H1 (cell line): ENCODE data around the gene ILK. TPM values are rescaled to one million over a fixed set of nuclear protein-coding genes. Genes with fewer than 3 reads are reported as not detected.

Source experiments
- BACH1 ChIP-seq: IDR thresholded peaks from 2 replicates; pipeline ENCODE4 v1.6.1; 2012; ENCODE audit warnings: low read length, improper control_type of control experiment
- CEBPB ChIP-seq: IDR thresholded peaks from 2 replicates; pipeline ENCODE4 v1.6.1; 2012; ENCODE audit warnings: low read depth, low read length
- CHD7 ChIP-seq: fragments of 300-600 bp; sonication (generic); IDR thresholded peaks from 2 replicates; pipeline ENCODE4 v1.7.1; 2012; ENCODE audit warnings: low read length, moderate library complexity, mild to moderate bottlenecking, inconsistent platforms; ENCODE audit not compliant: insufficient replicate concordance
- CTCF ChIP-seq, 3 experiments: IDR thresholded peaks; 1 replicate in 2 of 3; 2 replicates in 1 of 3; pipeline versions ENCODE4 v1.5.1 to v1.6.1; 2011; ENCODE audit warnings: low read length in 3 of 3, mild to moderate bottlenecking in 3 of 3, inconsistent platforms in 2 of 3, low read depth in 1 of 3, moderate library complexity in 1 of 3; ENCODE audit not compliant: insufficient read depth in 1 of 3; ENCODE audit errors: control extremely low read depth in 1 of 3
- EZH2 ChIP-seq: fragments of 200-600 bp; sonication (generic); IDR thresholded peaks from 2 replicates; pipeline ENCODE4 v1.7.1; 2012; ENCODE audit warnings: low read depth, mild to moderate bottlenecking, moderate library complexity, low read length, inconsistent platforms; ENCODE audit not compliant: severe bottlenecking
- GTF2F1 ChIP-seq: IDR thresholded peaks from 2 replicates; pipeline ENCODE4 v1.6.1; 2012; ENCODE audit warnings: low read depth, low read length, improper control_type of control experiment, borderline replicate concordance
- KDM5A ChIP-seq: fragments of 200-600 bp; IDR thresholded peaks from 2 replicates; pipeline ENCODE4 v1.7.1; 2012; ENCODE audit warnings: mild to moderate bottlenecking, low read length, inconsistent platforms, mixed read lengths
- SIX5 ChIP-seq: IDR thresholded peaks from 2 replicates; pipeline ENCODE4 v1.6.1; 2011; ENCODE audit warnings: mild to moderate bottlenecking, low read depth, low read length
- SP1 ChIP-seq: IDR thresholded peaks from 2 replicates; pipeline ENCODE4 v1.6.1; 2011; ENCODE audit warnings: low read depth, low read length
- polyA plus RNA-seq, 7 experiments: library from polyadenylated mRNA; depleted of rRNA in 3 of 7; stranded (reverse) in 5 of 7; unstranded in 2 of 7; fragments of >200 nt in 5 of 7; fragments of 200-250 nt in 2 of 7; gene quantifications; 1 replicate in 5 of 7; 2 replicates in 1 of 7; 4 replicates in 1 of 7; pipeline versions ENCODE4 v1.2.1 to v1.2.3, GENCODE V29; 2011 to 2013; ENCODE audit warnings: missing spikeins in 2 of 7, mixed read lengths in 2 of 7
- total RNA-seq: library from RNA; stranded (reverse); fragmentation: NEBNext Ultra II Directional; extraction: Animal tissue kit (Norgen Biotek cat#: 25700); gene quantifications from 2 replicates; pipeline ENCODE4 v1.2.1, GENCODE V29; 2021
- TF ChIP-seq, protein P1 (sequence below): IDR thresholded peaks from 2 replicates; pipeline ENCODE4 v1.6.1; 2012; ENCODE audit warnings: inconsistent platforms

ILK gene
- total and polyA plus RNA-seq, 2 of the 8 experiments (the other 6 are each of a cell fraction or from before 2014, with no cell fraction given) = 91.4 to 132 TPM

- TF ChIP-seq CHD7 (no peak), GTF2F1 (no peak), SIX5 (no peak), CTCF (IDR thresholded peaks at IDR 0.05; ENCODE audit: control extremely low read depth in 1 of 3, insufficient read depth in 1 of 3, low read depth in 1 of 3, low read length in 3 of 3) (no peak), CEBPB (no peak), KDM5A (no peak), SP1 (no peak), BACH1 (no peak), EZH2 (no peak)
- TF ChIP-seq, protein P1, sequence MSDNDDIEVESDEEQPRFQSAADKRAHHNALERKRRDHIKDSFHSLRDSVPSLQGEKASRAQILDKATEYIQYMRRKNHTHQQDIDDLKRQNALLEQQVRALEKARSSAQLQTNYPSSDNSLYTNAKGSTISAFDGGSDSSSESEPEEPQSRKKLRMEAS = no peak
Observed at GRCh38 chr11:6636480-6636879, 32.9 kb downstream of the ILK start (continued).
